DOHH2 (cell line): ENCODE results near the gene NEDD4L.

Experiments used
- EZH2phosphoT487 ChIP-seq: fragments of 200-600 bp; sonication (generic); IDR thresholded peaks from 2 replicates; pipeline ENCODE4 v1.6.1; 2017; ENCODE audit warnings: borderline replicate concordance, mild to moderate bottlenecking, antibody characterized with exemption, low read length, moderate library complexity, mixed read lengths
- TF ChIP-seq, protein P1 (sequence below): fragments of 200-600 bp; sonication (generic); IDR thresholded peaks from one replicate; pipeline ENCODE4 v1.5.1; 2014; ENCODE audit warnings: antibody characterized with exemption, mild to moderate bottlenecking, low read depth, low read length; ENCODE audit not compliant: poor library complexity, severe bottlenecking

DNA sequence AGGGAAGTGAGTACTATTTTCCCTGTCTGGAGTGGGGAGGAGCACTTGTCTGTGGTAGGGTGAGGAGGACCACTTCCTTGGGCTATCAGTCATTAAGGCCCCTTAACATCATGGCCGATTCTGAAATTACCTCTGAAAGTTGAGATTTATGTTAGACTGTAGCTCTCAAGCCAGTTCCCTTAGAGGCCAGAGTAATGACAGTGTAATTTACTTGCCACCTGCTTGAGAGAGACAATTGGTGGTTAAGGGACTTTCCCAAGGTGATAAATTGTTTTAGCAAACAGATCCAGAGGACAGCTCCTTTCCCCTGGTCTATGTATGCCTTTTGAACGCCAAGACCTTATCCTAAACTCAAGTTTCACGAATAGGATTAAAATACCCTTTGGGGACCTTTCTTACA, 56.1 kb downstream of the NEDD4L start:
- TF ChIP-seq, protein P1, sequence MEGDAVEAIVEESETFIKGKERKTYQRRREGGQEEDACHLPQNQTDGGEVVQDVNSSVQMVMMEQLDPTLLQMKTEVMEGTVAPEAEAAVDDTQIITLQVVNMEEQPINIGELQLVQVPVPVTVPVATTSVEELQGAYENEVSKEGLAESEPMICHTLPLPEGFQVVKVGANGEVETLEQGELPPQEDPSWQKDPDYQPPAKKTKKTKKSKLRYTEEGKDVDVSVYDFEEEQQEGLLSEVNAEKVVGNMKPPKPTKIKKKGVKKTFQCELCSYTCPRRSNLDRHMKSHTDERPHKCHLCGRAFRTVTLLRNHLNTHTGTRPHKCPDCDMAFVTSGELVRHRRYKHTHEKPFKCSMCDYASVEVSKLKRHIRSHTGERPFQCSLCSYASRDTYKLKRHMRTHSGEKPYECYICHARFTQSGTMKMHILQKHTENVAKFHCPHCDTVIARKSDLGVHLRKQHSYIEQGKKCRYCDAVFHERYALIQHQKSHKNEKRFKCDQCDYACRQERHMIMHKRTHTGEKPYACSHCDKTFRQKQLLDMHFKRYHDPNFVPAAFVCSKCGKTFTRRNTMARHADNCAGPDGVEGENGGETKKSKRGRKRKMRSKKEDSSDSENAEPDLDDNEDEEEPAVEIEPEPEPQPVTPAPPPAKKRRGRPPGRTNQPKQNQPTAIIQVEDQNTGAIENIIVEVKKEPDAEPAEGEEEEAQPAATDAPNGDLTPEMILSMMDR = no peak
- no peak for TF ChIP-seq EZH2phosphoT487
